ENCODE results near the gene HADHA.

DNA sequence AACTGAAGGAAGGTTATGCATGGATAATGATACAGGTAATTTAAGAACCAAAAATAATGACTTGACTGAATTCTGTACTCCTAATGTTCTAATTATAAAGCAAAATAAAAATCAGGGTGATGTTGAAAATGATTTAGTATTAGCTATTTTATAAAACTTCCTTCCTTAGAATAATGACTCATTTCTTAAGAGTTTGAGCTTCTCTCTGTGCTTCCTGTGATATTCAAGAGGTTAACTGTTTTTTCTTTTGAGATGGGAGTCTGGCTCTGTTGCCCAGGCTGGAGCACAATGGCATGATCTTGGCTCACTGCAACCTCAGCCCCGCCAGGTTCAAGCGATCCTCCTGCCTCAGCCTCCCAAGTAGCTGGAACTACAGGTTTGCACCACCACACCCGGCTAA lies 14.8 kb downstream of the HADHA start:
- TF ChIP-seq, protein P1, sequence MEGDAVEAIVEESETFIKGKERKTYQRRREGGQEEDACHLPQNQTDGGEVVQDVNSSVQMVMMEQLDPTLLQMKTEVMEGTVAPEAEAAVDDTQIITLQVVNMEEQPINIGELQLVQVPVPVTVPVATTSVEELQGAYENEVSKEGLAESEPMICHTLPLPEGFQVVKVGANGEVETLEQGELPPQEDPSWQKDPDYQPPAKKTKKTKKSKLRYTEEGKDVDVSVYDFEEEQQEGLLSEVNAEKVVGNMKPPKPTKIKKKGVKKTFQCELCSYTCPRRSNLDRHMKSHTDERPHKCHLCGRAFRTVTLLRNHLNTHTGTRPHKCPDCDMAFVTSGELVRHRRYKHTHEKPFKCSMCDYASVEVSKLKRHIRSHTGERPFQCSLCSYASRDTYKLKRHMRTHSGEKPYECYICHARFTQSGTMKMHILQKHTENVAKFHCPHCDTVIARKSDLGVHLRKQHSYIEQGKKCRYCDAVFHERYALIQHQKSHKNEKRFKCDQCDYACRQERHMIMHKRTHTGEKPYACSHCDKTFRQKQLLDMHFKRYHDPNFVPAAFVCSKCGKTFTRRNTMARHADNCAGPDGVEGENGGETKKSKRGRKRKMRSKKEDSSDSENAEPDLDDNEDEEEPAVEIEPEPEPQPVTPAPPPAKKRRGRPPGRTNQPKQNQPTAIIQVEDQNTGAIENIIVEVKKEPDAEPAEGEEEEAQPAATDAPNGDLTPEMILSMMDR (IDR thresholded peaks at IDR 0.05): no peak
- no peak for TF ChIP-seq POLR2A (IDR thresholded peaks at IDR 0.05)
